ENCODE results near the gene PEX5L. TPM values are rescaled to one million over a fixed set of nuclear protein-coding genes. Genes with fewer than 3 reads are reported as not detected.

Gene PEX5L
- total and polyA plus RNA-seq, 5 donors from 2014 or later: 0.03 TPM; not detected in 3

DNA sequence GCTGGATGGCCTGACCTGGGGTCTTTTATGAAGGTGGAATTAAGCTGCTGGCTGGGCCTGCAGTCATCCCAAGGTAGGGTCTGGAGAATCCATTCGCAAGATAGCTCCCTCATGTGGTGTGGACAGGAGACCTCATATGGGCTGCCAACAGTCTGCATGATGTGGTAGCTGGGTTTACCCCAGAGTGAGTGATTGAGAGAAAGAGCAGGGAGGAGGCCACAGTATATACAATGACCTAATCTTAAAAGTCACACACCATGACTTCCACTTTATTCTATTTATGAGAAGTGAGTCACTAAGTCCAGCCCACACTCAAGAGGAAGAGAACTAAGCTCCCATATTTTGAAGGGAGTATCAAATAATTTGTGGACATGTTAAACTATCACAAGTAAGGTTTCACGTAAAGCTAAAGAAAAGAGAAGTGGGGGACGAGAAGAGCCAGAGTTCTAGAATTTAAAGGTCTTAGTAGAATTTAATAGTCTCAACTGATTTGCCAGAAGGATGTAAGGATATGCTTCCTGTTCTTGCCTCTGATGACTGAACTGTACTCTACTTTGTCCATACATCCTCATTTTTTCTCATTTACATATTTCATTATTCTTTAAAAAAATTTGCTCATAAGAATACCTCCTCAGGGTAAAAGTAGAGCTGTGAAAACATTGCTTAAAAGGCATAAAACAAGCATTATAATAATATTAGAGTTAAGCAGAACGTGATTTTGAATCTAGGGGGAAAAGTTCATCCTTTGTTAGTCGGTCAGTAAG is 184.4 kb downstream of the PEX5L start:
- no peak for DNase-seq
- H3K4me1 ChIP-seq (ENCODE audit: control insufficient read depth, insufficient read depth, low read length, poor library complexity, severe bottlenecking): no peaks in the 10 kb centered on the region
- no peaks in the 10 kb centered on the region for H3K9me3 ChIP-seq (ENCODE audit: control insufficient read depth in 2 of 2, low read length in 2 of 2)
- no peak overlapping the region for H3K4me3 ChIP-seq (ENCODE audit: low read depth, low read length)
- H3K27ac ChIP-seq (ENCODE audit: insufficient read depth, low read length, poor library complexity, severe bottlenecking): no peak overlapping the region
- no peak for ATAC-seq (ENCODE audit: low read depth in 2 of 2)
- peaks cover 0 to 4% (median 0%) of the 10 kb centered on the region in 7 donors for H3K9me3 Mint-ChIP-seq
- no peaks in the 10 kb centered on the region for H3K36me3 Mint-ChIP-seq
- no peak overlapping the region for H3K27ac Mint-ChIP-seq
- H3K4me3 Mint-ChIP-seq: no peak overlapping the region
- H3K27me3 ChIP-seq (ENCODE audit: control insufficient read depth, insufficient read depth, low read length): no peaks in the 10 kb centered on the region
- H3K27me3 Mint-ChIP-seq: peaks cover 4% of the 10 kb centered on the region
- H3K4me1 Mint-ChIP-seq: no peaks in the 10 kb centered on the region
- no peaks in the 10 kb centered on the region for H3K36me3 ChIP-seq (ENCODE audit: control insufficient read depth, insufficient read depth, low read length)

GRCh38 chr3:179848711-179849110 is 188.0 kb downstream of the PEX5L start:
- Histone ChIP-seq H3K4me3 (ENCODE audit: low read depth, low read length) (no peak overlapping the region), H3K27ac (ENCODE audit: insufficient read depth, low read length, poor library complexity, severe bottlenecking) (no peak overlapping the region), H3K36me3 (ENCODE audit: control insufficient read depth, insufficient read depth, low read length) (no peaks in the 10 kb centered on the region), H3K27me3 (ENCODE audit: control insufficient read depth, insufficient read depth, low read length) (no peaks in the 10 kb centered on the region), H3K4me1 (ENCODE audit: control insufficient read depth, insufficient read depth, low read length, poor library complexity, severe bottlenecking) (no peaks in the 10 kb centered on the region), H3K9me3 (ENCODE audit: control insufficient read depth in 2 of 2, low read length in 2 of 2) (no peaks in the 10 kb centered on the region)
- DNase-seq (no peak), ATAC-seq (ENCODE audit: low read depth in 2 of 2) (no peak)
- H3K9me3 Mint-ChIP-seq: peaks cover 0 to 1% (median 0%) of the 10 kb centered on the region in 7 donors
- H3K36me3 Mint-ChIP-seq: no peaks in the 10 kb centered on the region
- H3K4me3 Mint-ChIP-seq: no peak overlapping the region
- H3K4me1 Mint-ChIP-seq: no peaks in the 10 kb centered on the region
- H3K27ac Mint-ChIP-seq: no peak overlapping the region
- H3K27me3 Mint-ChIP-seq: peaks cover 4% of the 10 kb centered on the region

- H3K4me1 ChIP-seq (ENCODE audit: control insufficient read depth, insufficient read depth, low read length, poor library complexity, severe bottlenecking): no peaks in the 10 kb centered on the region
- Mint-ChIP-seq H3K27me3 (no peaks in the 10 kb centered on the region), H3K9me3 (no peaks in the 10 kb centered on the region), H3K4me1 (no peaks in the 10 kb centered on the region), H3K4me3 (no peak overlapping the region), H3K27ac (no peak overlapping the region), H3K36me3 (no peaks in the 10 kb centered on the region)
- H3K36me3 ChIP-seq (ENCODE audit: control insufficient read depth, insufficient read depth, low read length): no peaks in the 10 kb centered on the region
- ATAC-seq (ENCODE audit: low read depth in 2 of 2): no peak
- no peaks in the 10 kb centered on the region for H3K27me3 ChIP-seq (ENCODE audit: control insufficient read depth, insufficient read depth, low read length)
- H3K27ac ChIP-seq (ENCODE audit: insufficient read depth, low read length, poor library complexity, severe bottlenecking): no peak overlapping the region
- DNase-seq: no peak
- no peaks in the 10 kb centered on the region for H3K9me3 ChIP-seq (ENCODE audit: control insufficient read depth in 2 of 2, low read length in 2 of 2)
- H3K4me3 ChIP-seq (ENCODE audit: low read depth, low read length): no peak overlapping the region
Measured at GRCh38 chr3:179842061-179842460, 194.7 kb downstream of the PEX5L start.

DNA sequence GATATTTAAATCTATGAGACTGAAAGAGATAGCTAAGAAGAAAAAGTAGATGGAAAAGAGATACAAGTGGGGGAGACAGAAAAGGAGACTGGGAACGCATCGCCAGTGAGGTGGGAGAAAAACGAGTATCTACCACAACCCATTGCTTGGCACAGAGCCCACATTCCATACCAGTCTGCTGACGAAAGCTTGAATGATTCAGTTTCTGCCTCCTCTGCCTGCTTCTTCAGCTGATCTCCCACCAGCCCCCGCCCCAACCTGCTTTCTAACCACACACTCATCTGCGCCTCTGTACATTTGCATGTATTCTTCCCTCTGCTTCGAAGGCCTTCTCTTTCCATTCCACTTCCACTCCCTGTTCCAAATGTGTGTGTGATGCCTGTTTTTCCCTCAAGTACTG is 195.8 kb downstream of the PEX5L start:
- Histone ChIP-seq H3K36me3 (ENCODE audit: control insufficient read depth, insufficient read depth, low read length) (no peaks in the 10 kb centered on the region), H3K27me3 (ENCODE audit: control insufficient read depth, insufficient read depth, low read length) (no peaks in the 10 kb centered on the region), H3K4me1 (ENCODE audit: control insufficient read depth, insufficient read depth, low read length, poor library complexity, severe bottlenecking) (no peaks in the 10 kb centered on the region), H3K9me3 (ENCODE audit: control insufficient read depth in 2 of 2, low read length in 2 of 2) (no peaks in the 10 kb centered on the region), H3K27ac (ENCODE audit: insufficient read depth, low read length, poor library complexity, severe bottlenecking) (no peak overlapping the region), H3K4me3 (ENCODE audit: low read depth, low read length) (no peak overlapping the region)
- Mint-ChIP-seq H3K4me3 (no peak overlapping the region), H3K9me3 (no peaks in the 10 kb centered on the region), H3K27ac (no peak overlapping the region), H3K27me3 (no peaks in the 10 kb centered on the region), H3K4me1 (no peaks in the 10 kb centered on the region), H3K36me3 (no peaks in the 10 kb centered on the region)
- DNase-seq: no peak
- no peak for ATAC-seq (ENCODE audit: low read depth in 2 of 2)

DNA sequence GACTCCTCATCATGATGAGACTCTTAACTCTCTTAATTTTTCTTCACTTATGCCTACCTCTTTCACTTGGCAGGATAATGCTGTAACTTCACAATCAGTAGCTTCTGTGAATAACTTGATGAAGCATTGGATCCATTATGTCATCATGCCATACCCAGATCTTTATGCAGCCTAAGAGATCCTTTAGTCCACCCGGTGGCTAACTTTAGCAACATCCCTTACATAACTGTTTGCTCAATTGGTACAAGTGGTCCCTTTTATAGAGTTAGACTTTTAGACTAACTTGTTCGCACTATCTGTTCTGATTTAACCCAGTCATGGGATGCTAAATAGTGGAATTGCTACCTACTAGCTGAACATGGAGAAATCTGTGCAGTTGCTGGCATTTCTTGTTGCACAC is 199.4 kb downstream of the PEX5L start:
- ATAC-seq (ENCODE audit: low read depth in 2 of 2): no peak
- DNase-seq: peak in 1 of 3 donors; percentile 10
- Mint-ChIP-seq H3K36me3 (no peaks in the 10 kb centered on the region), H3K9me3 (no peaks in the 10 kb centered on the region), H3K27me3 (no peaks in the 10 kb centered on the region), H3K4me3 (no peak overlapping the region), H3K4me1 (no peaks in the 10 kb centered on the region), H3K27ac (no peak overlapping the region)
- Histone ChIP-seq H3K36me3 (ENCODE audit: control insufficient read depth, insufficient read depth, low read length) (no peaks in the 10 kb centered on the region), H3K4me3 (ENCODE audit: low read depth, low read length) (no peak overlapping the region), H3K27ac (ENCODE audit: insufficient read depth, low read length, poor library complexity, severe bottlenecking) (no peak overlapping the region), H3K9me3 (ENCODE audit: control insufficient read depth in 2 of 2, low read length in 2 of 2) (no peaks in the 10 kb centered on the region), H3K4me1 (ENCODE audit: control insufficient read depth, insufficient read depth, low read length, poor library complexity, severe bottlenecking) (no peaks in the 10 kb centered on the region), H3K27me3 (ENCODE audit: control insufficient read depth, insufficient read depth, low read length) (no peaks in the 10 kb centered on the region)

- Histone ChIP-seq H3K9me3 (ENCODE audit: control insufficient read depth in 2 of 2, low read length in 2 of 2) (no peaks in the 10 kb centered on the region), H3K4me1 (ENCODE audit: control insufficient read depth, insufficient read depth, low read length, poor library complexity, severe bottlenecking) (no peaks in the 10 kb centered on the region), H3K4me3 (ENCODE audit: low read depth, low read length) (no peak overlapping the region), H3K27ac (ENCODE audit: insufficient read depth, low read length, poor library complexity, severe bottlenecking) (no peak overlapping the region), H3K27me3 (ENCODE audit: control insufficient read depth, insufficient read depth, low read length) (peaks cover 1% of the 10 kb centered on the region), H3K36me3 (ENCODE audit: control insufficient read depth, insufficient read depth, low read length) (no peaks in the 10 kb centered on the region)
- H3K4me1 Mint-ChIP-seq: no peaks in the 10 kb centered on the region
- no peaks in the 10 kb centered on the region for H3K36me3 Mint-ChIP-seq
- H3K27me3 Mint-ChIP-seq: peaks cover 5% of the 10 kb centered on the region
- DNase-seq (no peak), ATAC-seq (ENCODE audit: low read depth in 2 of 2) (no peak)
- no peaks in the 10 kb centered on the region for H3K9me3 Mint-ChIP-seq
- no peak overlapping the region for H3K27ac Mint-ChIP-seq
- no peak overlapping the region for H3K4me3 Mint-ChIP-seq
Measured at GRCh38 chr3:179833294-179833693, 203.4 kb downstream of the PEX5L start.

- Histone ChIP-seq H3K4me1 (ENCODE audit: control insufficient read depth, insufficient read depth, low read length, poor library complexity, severe bottlenecking) (no peaks in the 10 kb centered on the region), H3K27ac (ENCODE audit: insufficient read depth, low read length, poor library complexity, severe bottlenecking) (no peak overlapping the region), H3K27me3 (ENCODE audit: control insufficient read depth, insufficient read depth, low read length) (peaks cover 1% of the 10 kb centered on the region), H3K36me3 (ENCODE audit: control insufficient read depth, insufficient read depth, low read length) (no peaks in the 10 kb centered on the region), H3K9me3 (ENCODE audit: control insufficient read depth in 2 of 2, low read length in 2 of 2) (no peaks in the 10 kb centered on the region), H3K4me3 (ENCODE audit: low read depth, low read length) (no peak overlapping the region)
- ATAC-seq (ENCODE audit: low read depth in 2 of 2) (no peak), DNase-seq (no peak)
- Mint-ChIP-seq H3K4me1 (no peaks in the 10 kb centered on the region), H3K27ac (no peak overlapping the region), H3K9me3 (no peaks in the 10 kb centered on the region), H3K27me3 (peaks cover 5% of the 10 kb centered on the region), H3K36me3 (no peaks in the 10 kb centered on the region), H3K4me3 (no peak overlapping the region)
Measured at GRCh38 chr3:179832333-179832854, 204.3 kb downstream of the PEX5L start.

- no peaks in the 10 kb centered on the region for H3K9me3 ChIP-seq (ENCODE audit: control insufficient read depth in 2 of 2, low read length in 2 of 2)
- Mint-ChIP-seq H3K9me3 (no peaks in the 10 kb centered on the region), H3K27ac (no peak overlapping the region), H3K4me3 (no peak overlapping the region), H3K36me3 (no peaks in the 10 kb centered on the region), H3K27me3 (peaks cover 9% of the 10 kb centered on the region), H3K4me1 (peaks cover 0 to 2% (median 0%) of the 10 kb centered on the region in 4 donors)
- ATAC-seq (ENCODE audit: low read depth in 2 of 2) (no peak), DNase-seq (no peak)
- H3K4me3 ChIP-seq (ENCODE audit: low read depth, low read length): no peak overlapping the region
- H3K27me3 ChIP-seq (ENCODE audit: control insufficient read depth, insufficient read depth, low read length): peaks cover 1% of the 10 kb centered on the region
- H3K4me1 ChIP-seq (ENCODE audit: control insufficient read depth, insufficient read depth, low read length, poor library complexity, severe bottlenecking): no peaks in the 10 kb centered on the region
- H3K27ac ChIP-seq (ENCODE audit: insufficient read depth, low read length, poor library complexity, severe bottlenecking): no peak overlapping the region
- no peaks in the 10 kb centered on the region for H3K36me3 ChIP-seq (ENCODE audit: control insufficient read depth, insufficient read depth, low read length)
Measured at GRCh38 chr3:179829401-179829800, 207.3 kb downstream of the PEX5L start.
